CD14-positive monocyte (primary cell): ENCODE measurements around the gene TMX4. TPM values are rescaled to one million over a fixed set of nuclear protein-coding genes. Genes with fewer than 3 reads are reported as not detected.

Source experiments
- DNase-seq, 3 donors: peaks; one replicate each; pipeline ENCODE4 v3.0.0-alpha.2; 2011 to 2022
- H2AFZ ChIP-seq: 2 replicates; pipeline ENCODE4 v1.6.0; 2012; ENCODE audit warnings: mild to moderate bottlenecking, low read depth, low read length, inconsistent platforms; ENCODE audit not compliant: insufficient read depth, poor library complexity, severe bottlenecking
- H3K27ac ChIP-seq, 2 donors: 1 replicate in 1 of 2; 2 replicates in 1 of 2; pipeline ENCODE4 v1.5.1; 2012 to 2013; ENCODE audit warnings: low read length in 2 of 2, control low read depth in 1 of 2, inconsistent platforms in 1 of 2, low read depth in 1 of 2, mild to moderate bottlenecking in 1 of 2
- H3K27me3 ChIP-seq, 2 donors: one replicate each; pipeline versions ENCODE4 v1.6.0 to v1.6.1; 2011 to 2013; ENCODE audit warnings: low read length in 2 of 2; ENCODE audit not compliant: control insufficient read depth in 2 of 2, insufficient read depth in 2 of 2
- H3K36me3 ChIP-seq, 2 donors: replicated peaks in 1 of 2; 1 replicate in 1 of 2; 2 replicates in 1 of 2; pipeline versions ENCODE4 v1.5.1 to v1.6.1; 2012 to 2013; ENCODE audit warnings: low read length in 2 of 2, control low read depth in 1 of 2, inconsistent platforms in 1 of 2, mild to moderate bottlenecking in 1 of 2; ENCODE audit not compliant: insufficient read depth in 2 of 2, control insufficient read depth in 1 of 2
- H3K4me1 ChIP-seq, 2 donors: 1 replicate in 1 of 2; 2 replicates in 1 of 2; pipeline versions ENCODE4 v1.5.1 to v1.6.1; 2012 to 2013; ENCODE audit warnings: low read length in 2 of 2, control low read depth in 1 of 2, inconsistent platforms in 1 of 2, mild to moderate bottlenecking in 1 of 2, moderate library complexity in 1 of 2; ENCODE audit not compliant: insufficient read depth in 2 of 2, control insufficient read depth in 1 of 2
- H3K4me2 ChIP-seq: replicated peaks from 2 replicates; pipeline ENCODE3; 2012; ENCODE audit warnings: low read length, moderate library complexity, mild to moderate bottlenecking; ENCODE audit not compliant: poor library complexity, severe bottlenecking; ENCODE audit errors: extremely low read depth
- H3K4me3 ChIP-seq, 3 experiments: fragments of 200-600 bp in 1 of 3; sonication (generic) in 1 of 3; replicated peaks in 1 of 3; 1 replicate in 2 of 3; 2 replicates in 1 of 3; pipeline ENCODE4 v1.5.1; 2011 to 2013; ENCODE audit warnings: low read length in 3 of 3, mild to moderate bottlenecking in 3 of 3, control low read depth in 2 of 3, low read depth in 2 of 3, inconsistent platforms in 1 of 3, moderate library complexity in 1 of 3
- H3K79me2 ChIP-seq: 2 replicates; pipeline ENCODE4 v1.6.0; 2012; ENCODE audit warnings: mild to moderate bottlenecking, control low read depth, inconsistent platforms, low read length, moderate library complexity; ENCODE audit not compliant: insufficient read depth
- H3K9ac ChIP-seq: 2 replicates; pipeline ENCODE4 v1.6.0; 2017; ENCODE audit warnings: low read length, mild to moderate bottlenecking; ENCODE audit not compliant: insufficient read depth, poor library complexity, severe bottlenecking
- H3K9me3 ChIP-seq, 2 donors: replicated peaks in 1 of 2; 1 replicate in 1 of 2; 2 replicates in 1 of 2; pipeline versions ENCODE4 v1.5.1 to v1.6.1; 2012 to 2013; ENCODE audit warnings: low read length in 2 of 2, control low read depth in 1 of 2; ENCODE audit not compliant: control insufficient read depth in 1 of 2, insufficient read depth in 1 of 2
- H4K20me1 ChIP-seq: 2 replicates; pipeline ENCODE4 v1.6.0; 2012; ENCODE audit warnings: mild to moderate bottlenecking, low read length, control low read depth, moderate library complexity; ENCODE audit not compliant: insufficient read depth
- H3K27ac Mint-ChIP-seq, 7 donors: one replicate each; pipeline ENCODE4 v1.8.0; 2020; ENCODE audit warnings: mild to moderate bottlenecking in 7 of 7, mixed read lengths in 7 of 7, moderate library complexity in 6 of 7, inconsistent platforms in 2 of 7
- H3K27me3 Mint-ChIP-seq, 3 donors: one replicate each; pipeline ENCODE4 v1.8.0; 2021 to 2022; ENCODE audit warnings: low read depth in 3 of 3, mild to moderate bottlenecking in 3 of 3, mixed read lengths in 3 of 3, moderate library complexity in 3 of 3, inconsistent platforms in 1 of 3
- H3K36me3 Mint-ChIP-seq, 2 donors: one replicate each; pipeline ENCODE4 v1.8.0; 2020; ENCODE audit warnings: mixed read lengths in 2 of 2, inconsistent platforms in 1 of 2, mild to moderate bottlenecking in 1 of 2
- H3K4me1 Mint-ChIP-seq: one replicate; pipeline ENCODE4 v1.8.0; 2020; ENCODE audit warnings: mild to moderate bottlenecking, mixed read lengths
- H3K4me3 Mint-ChIP-seq, 2 donors: one replicate each; pipeline ENCODE4 v1.8.0; 2020; ENCODE audit warnings: mild to moderate bottlenecking in 2 of 2, mixed read lengths in 2 of 2, moderate library complexity in 1 of 2
- H3K9me3 Mint-ChIP-seq, 7 donors: one replicate each; pipeline ENCODE4 v1.8.0; 2020 to 2022; ENCODE audit warnings: mixed read lengths in 7 of 7, mild to moderate bottlenecking in 6 of 7, moderate library complexity in 6 of 7, inconsistent platforms in 2 of 7
- CTCF ChIP-seq: fragments of 200-600 bp; IDR thresholded peaks from one replicate; pipeline ENCODE4 v1.8.0; 2022; ENCODE audit warnings: antibody characterized with exemption, mild to moderate bottlenecking
- WGBS: methylation state at CpG from one replicate; pipeline ENCODE4 v1.1.5; 2013; ENCODE audit warnings: missing lambda C conversion rate; ENCODE audit not compliant: insufficient coverage; 5-methylcytosine and 5-hydroxymethylcytosine counted together
- intact Hi-C, 2 donors: fragments of 100-400 bp; cut with micrococcal nuclease; formaldehyde crosslinking; loops; one replicate each; pipeline versions ENCODE4 v1.15.0 to v1.15.1; 2023
- polyA plus RNA-seq, 3 donors: library from polyadenylated mRNA; depleted of rRNA in 1 of 3; unstranded in 2 of 3; stranded (reverse) in 1 of 3; fragments of 300-500 nt in 2 of 3; fragments of >200 nt in 1 of 3; fragmentation: Illumina TruSeq in 2 of 3; gene quantifications; 1 replicate in 2 of 3; 2 replicates in 1 of 3; pipeline ENCODE4 v1.2.3, GENCODE V29; 2012 to 2021

The TMX4 gene
- polyA plus RNA-seq, 3 donors: 12.1 to 67.9 (median 55.2) TPM

GRCh38 chr20:8036771-8037170 lies 17.2 kb upstream of the TMX4 start:
- no peak overlapping the region for H3K4me2 ChIP-seq
- H2AFZ ChIP-seq: no peak overlapping the region
- Mint-ChIP-seq H3K9me3 (no peaks in the 10 kb centered on the region), H3K4me1 (peaks cover 3% of the 10 kb centered on the region), H3K4me3 (no peak overlapping the region), H3K27me3 (peaks cover 0 to 1% (median 0%) of the 10 kb centered on the region in 3 donors), H3K27ac (no peak overlapping the region), H3K36me3 (no peaks in the 10 kb centered on the region)
- no peaks in the 10 kb centered on the region for H3K4me1 ChIP-seq
- H3K9me3 ChIP-seq: no peaks in the 10 kb centered on the region
- intact Hi-C loops: no loop called here
- WGBS: no CpG with 5 or more reads among the region's 2 CpGs
- TF ChIP-seq CTCF: no peak
- H3K9ac ChIP-seq: no peak overlapping the region
- H3K27ac ChIP-seq: no peak overlapping the region
- H3K79me2 ChIP-seq: no peaks in the 10 kb centered on the region
- no peaks in the 10 kb centered on the region for H4K20me1 ChIP-seq
- DNase-seq: no peak
- H3K36me3 ChIP-seq: no peaks in the 10 kb centered on the region
- H3K4me3 ChIP-seq: no peak overlapping the region
- H3K27me3 ChIP-seq: no peaks in the 10 kb centered on the region

GRCh38 chr20:8033151-8033841 lies 13.7 kb upstream of the TMX4 start:
- intact Hi-C loops: no loop called here
- Histone ChIP-seq H3K9ac (no peak overlapping the region), H4K20me1 (no peaks in the 10 kb centered on the region), H3K27ac (no peak overlapping the region), H3K79me2 (no peaks in the 10 kb centered on the region), H3K9me3 (no peaks in the 10 kb centered on the region), H3K36me3 (no peaks in the 10 kb centered on the region), H3K4me3 (no peak overlapping the region), H3K4me1 (no peaks in the 10 kb centered on the region), H2AFZ (no peak overlapping the region), H3K27me3 (no peaks in the 10 kb centered on the region), H3K4me2 (no peak overlapping the region)
- H3K27ac Mint-ChIP-seq: peak overlapping the region in 1 of 7 donors; percentile 51
- WGBS: no CpG with 5 or more reads among the region's 7 CpGs
- no peak for TF ChIP-seq CTCF
- H3K4me1 Mint-ChIP-seq: peaks cover 3% of the 10 kb centered on the region
- H3K9me3 Mint-ChIP-seq: no peaks in the 10 kb centered on the region
- DNase-seq: peak in 1 of 3 donors; percentile 22
- H3K4me3 Mint-ChIP-seq: no peak overlapping the region
- H3K27me3 Mint-ChIP-seq: peaks cover 0 to 1% (median 0%) of the 10 kb centered on the region in 3 donors
- H3K36me3 Mint-ChIP-seq: no peaks in the 10 kb centered on the region
